ENCODE measurements around the gene FAM83B. TPM values are rescaled to one million over a fixed set of nuclear protein-coding genes. Genes with fewer than 3 reads are reported as not detected.
"Not testable (repeated sequence)": the region's sequence is repeated elsewhere in the genome, so short reads cannot be mapped to it uniquely, and the experiment has no call there.

Gene FAM83B
- total RNA-seq, 1 donor from 2014 or later, result not detected

- no peak for DNase-seq (ENCODE audit: low read depth)
Observed at GRCh38 chr6:54860132-54860531, 13.6 kb downstream of the FAM83B start.

GRCh38 chr6:54860739-54861138 lies 14.2 kb downstream of the FAM83B start:
- no peak for DNase-seq (ENCODE audit: low read depth)

- DNase-seq (ENCODE audit: low read depth), result no peak
Observed at GRCh38 chr6:54861905-54862616, 15.5 kb downstream of the FAM83B start.

GRCh38 chr6:54864272-54864671 lies 17.7 kb downstream of the FAM83B start:
- no peak for DNase-seq (ENCODE audit: low read depth)

- no peak for DNase-seq (ENCODE audit: low read depth)
Observed at GRCh38 chr6:54865091-54865631, 18.6 kb downstream of the FAM83B start.

- DNase-seq (ENCODE audit: low read depth), result no peak
Observed at GRCh38 chr6:54868556-54868955, 22.0 kb downstream of the FAM83B start.

GRCh38 chr6:54873599-54873998 lies 27.0 kb downstream of the FAM83B start:
- no peak for DNase-seq (ENCODE audit: low read depth)

- DNase-seq (ENCODE audit: low read depth), result no peak
Observed at GRCh38 chr6:54874349-54875048, 27.9 kb downstream of the FAM83B start.

- no peak for DNase-seq (ENCODE audit: low read depth)
Observed at GRCh38 chr6:54875539-54875938, 29.0 kb downstream of the FAM83B start.

- DNase-seq (ENCODE audit: low read depth), result no peak
Observed at GRCh38 chr6:54876365-54876764, 29.8 kb downstream of the FAM83B start.

- no peak for DNase-seq (ENCODE audit: low read depth)
Observed at GRCh38 chr6:54876871-54877270, 30.3 kb downstream of the FAM83B start.

- no peak for DNase-seq (ENCODE audit: low read depth)
Observed at GRCh38 chr6:54877713-54878317, 31.2 kb downstream of the FAM83B start.

GRCh38 chr6:54878718-54879117 lies 32.1 kb downstream of the FAM83B start:
- no peak for DNase-seq (ENCODE audit: low read depth)

- no peak for DNase-seq (ENCODE audit: low read depth)
Observed at GRCh38 chr6:54879188-54879985, 32.8 kb downstream of the FAM83B start.

- DNase-seq (ENCODE audit: low read depth), result no peak
Observed at GRCh38 chr6:54881067-54881730, 34.6 kb downstream of the FAM83B start.

GRCh38 chr6:54881891-54882290 lies 35.3 kb downstream of the FAM83B start:
- DNase-seq (ENCODE audit: low read depth), result not testable (repeated sequence)

GRCh38 chr6:54886932-54887584 lies 40.5 kb downstream of the FAM83B start:
- no peak for DNase-seq (ENCODE audit: low read depth)

GRCh38 chr6:54891536-54891935 lies 45.0 kb downstream of the FAM83B start:
- no peak for DNase-seq (ENCODE audit: low read depth)

GRCh38 chr6:54892831-54893230 lies 46.3 kb downstream of the FAM83B start:
- peak; percentile 41 for DNase-seq (ENCODE audit: low read depth)

- no peak for DNase-seq (ENCODE audit: low read depth)
Observed at GRCh38 chr6:54893818-54894217, 47.2 kb downstream of the FAM83B start.

All from myocyte (in vitro differentiated cells).